HCT116 (cell line): ENCODE measurements around the gene GRM8.

Source experiments
- CEBPB ChIP-seq: IDR thresholded peaks from 2 replicates; pipeline ENCODE4 v1.6.1; 2012; ENCODE audit warnings: low read depth
- EZH2 ChIP-seq: fragments of 200-600 bp; sonication (generic); IDR thresholded peaks from 2 replicates; pipeline ENCODE4 v1.6.1; 2017; ENCODE audit warnings: antibody characterized with exemption, mixed run types
- EZH2phosphoT487 ChIP-seq: fragments of 200-600 bp; IDR thresholded peaks from 2 replicates; pipeline ENCODE4 v1.6.1; 2018; ENCODE audit warnings: antibody characterized with exemption, borderline replicate concordance
- FOSL1 ChIP-seq: IDR thresholded peaks from 2 replicates; pipeline ENCODE4 v1.6.1; 2012; ENCODE audit warnings: low read depth
- POLR2A ChIP-seq: IDR thresholded peaks from 2 replicates; pipeline ENCODE4 v1.7.0; 2011; ENCODE audit warnings: borderline replicate concordance; ENCODE audit not compliant: insufficient read depth, insufficient read length; ENCODE audit errors: extremely low read depth
- POLR2AphosphoS5 ChIP-seq: IDR thresholded peaks from 2 replicates; pipeline ENCODE4 v1.6.1; 2011; ENCODE audit warnings: mild to moderate bottlenecking, low read depth, low read length, moderate library complexity
- REST ChIP-seq: IDR thresholded peaks from 2 replicates; pipeline ENCODE4 v1.6.1; 2012; ENCODE audit warnings: low read depth
- YY1 ChIP-seq: IDR thresholded peaks from 2 replicates; pipeline ENCODE4 v1.6.1; 2011; ENCODE audit warnings: low read length, low read depth, moderate library complexity, mild to moderate bottlenecking; ENCODE audit not compliant: insufficient replicate concordance; ENCODE audit errors: extremely low read depth
- TF ChIP-seq, protein P1 (sequence below), 3 experiments: fragments of 200-600 bp in 1 of 3; sonication (generic) in 1 of 3; IDR thresholded peaks in 2 of 3; conservative IDR thresholded peaks in 1 of 3; 2 replicates each; pipeline ENCODE4 v1.5.1; 2012 to 2017; ENCODE audit warnings: low read depth in 2 of 3, low read length in 2 of 3, antibody characterized with exemption in 1 of 3, borderline replicate concordance in 1 of 3, control low read depth in 1 of 3, mild to moderate bottlenecking in 1 of 3, mixed read lengths in 1 of 3, mixed run types in 1 of 3, moderate library complexity in 1 of 3; ENCODE audit not compliant: insufficient read depth in 1 of 3

GRCh38 chr7:126685018-126685573 is 567.6 kb downstream of the GRM8 start:
- no peak for TF ChIP-seq CEBPB
- TF ChIP-seq, protein P1, sequence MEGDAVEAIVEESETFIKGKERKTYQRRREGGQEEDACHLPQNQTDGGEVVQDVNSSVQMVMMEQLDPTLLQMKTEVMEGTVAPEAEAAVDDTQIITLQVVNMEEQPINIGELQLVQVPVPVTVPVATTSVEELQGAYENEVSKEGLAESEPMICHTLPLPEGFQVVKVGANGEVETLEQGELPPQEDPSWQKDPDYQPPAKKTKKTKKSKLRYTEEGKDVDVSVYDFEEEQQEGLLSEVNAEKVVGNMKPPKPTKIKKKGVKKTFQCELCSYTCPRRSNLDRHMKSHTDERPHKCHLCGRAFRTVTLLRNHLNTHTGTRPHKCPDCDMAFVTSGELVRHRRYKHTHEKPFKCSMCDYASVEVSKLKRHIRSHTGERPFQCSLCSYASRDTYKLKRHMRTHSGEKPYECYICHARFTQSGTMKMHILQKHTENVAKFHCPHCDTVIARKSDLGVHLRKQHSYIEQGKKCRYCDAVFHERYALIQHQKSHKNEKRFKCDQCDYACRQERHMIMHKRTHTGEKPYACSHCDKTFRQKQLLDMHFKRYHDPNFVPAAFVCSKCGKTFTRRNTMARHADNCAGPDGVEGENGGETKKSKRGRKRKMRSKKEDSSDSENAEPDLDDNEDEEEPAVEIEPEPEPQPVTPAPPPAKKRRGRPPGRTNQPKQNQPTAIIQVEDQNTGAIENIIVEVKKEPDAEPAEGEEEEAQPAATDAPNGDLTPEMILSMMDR (IDR thresholded peaks at IDR 0.05 in 2 of 3, conservative IDR thresholded peaks at IDR 0.05 in 1 of 3; ENCODE audit: borderline replicate concordance in 1 of 3, insufficient read depth in 1 of 3, low read depth in 2 of 3, low read length in 2 of 3), result no peak
- no peak for TF ChIP-seq POLR2A
- no peak for TF ChIP-seq REST
- no peak for TF ChIP-seq EZH2phosphoT487
- TF ChIP-seq EZH2, result no peak
- no peak for TF ChIP-seq POLR2AphosphoS5
- TF ChIP-seq YY1, result no peak
- no peak for TF ChIP-seq FOSL1
